Measurements from ENCODE around the gene GRIN2A.
A peak's percentile ranks its signal among the peaks of the same experiment; 100 is the strongest.

The GRIN2A gene

GRCh38 chr16:10181196-10182162 lies 749 bp downstream of the GRIN2A start:
- peak; percentile 35 to 75 for DNase-seq

GRCh38 chr16:10180771-10181163 lies 1.5 kb downstream of the GRIN2A start:
- peak; percentile 42 to 80 for DNase-seq

GRCh38 chr16:10180042-10180770 lies 2.0 kb downstream of the GRIN2A start:
- no peak for DNase-seq

- DNase-seq: no peak
Observed at GRCh38 chr16:10178526-10178925, 3.7 kb downstream of the GRIN2A start.

- no peak for DNase-seq
Observed at GRCh38 chr16:10178080-10178479, 4.1 kb downstream of the GRIN2A start.

- DNase-seq: no peak
Observed at GRCh38 chr16:10172848-10173655, 9.2 kb downstream of the GRIN2A start.

- DNase-seq: no peak
Observed at GRCh38 chr16:10171221-10171620, 11.0 kb downstream of the GRIN2A start.

- DNase-seq: no peak
Observed at GRCh38 chr16:10169904-10170410, 12.3 kb downstream of the GRIN2A start.

GRCh38 chr16:10169031-10169430 lies 13.2 kb downstream of the GRIN2A start:
- no peak for DNase-seq

- DNase-seq: no peak
Observed at GRCh38 chr16:10168258-10168657, 14.0 kb downstream of the GRIN2A start.

GRCh38 chr16:10165643-10166042 lies 16.6 kb downstream of the GRIN2A start:
- no peak for DNase-seq

- DNase-seq: no peak
Observed at GRCh38 chr16:10162981-10163380, 19.2 kb downstream of the GRIN2A start.

- DNase-seq: no peak
Observed at GRCh38 chr16:10156099-10156498, 26.1 kb downstream of the GRIN2A start.

- DNase-seq: no peak
Observed at GRCh38 chr16:10154389-10154788, 27.8 kb downstream of the GRIN2A start.

GRCh38 chr16:10153985-10154384 lies 28.2 kb downstream of the GRIN2A start:
- DNase-seq: peak in 1 of 2 experiments; percentile 21

- DNase-seq: no peak
Observed at GRCh38 chr16:10151718-10152117, 30.5 kb downstream of the GRIN2A start.

- no peak for DNase-seq
Observed at GRCh38 chr16:10150906-10151305, 31.3 kb downstream of the GRIN2A start.

- peak in 1 of 2 experiments; percentile 30 for DNase-seq
Observed at GRCh38 chr16:10145542-10146035, 36.6 kb downstream of the GRIN2A start.

GRCh38 chr16:10141671-10142070 lies 40.6 kb downstream of the GRIN2A start:
- DNase-seq: no peak

- no peak for DNase-seq
Observed at GRCh38 chr16:10138881-10139280, 43.3 kb downstream of the GRIN2A start.

GRCh38 chr16:10137341-10137740 lies 44.9 kb downstream of the GRIN2A start:
- no peak for DNase-seq

GRCh38 chr16:10136916-10137315 lies 45.3 kb downstream of the GRIN2A start:
- DNase-seq: peak in 1 of 2 experiments; percentile 4

- no peak for DNase-seq
Observed at GRCh38 chr16:10130538-10130937, 51.7 kb downstream of the GRIN2A start.

All from NCI-H524 (cell line).